Superior temporal gyrus (tissue), 1 donor: ENCODE data around the gene DNER.
"Not testable (repeated sequence)": the region's sequence is repeated elsewhere in the genome, so short reads cannot be mapped to it uniquely, and the experiment has no call there.

ENCODE experiments used
- DNase-seq: peaks from one replicate; pipeline ENCODE4 v3.0.0-alpha.2; 2016; ENCODE audit errors: extremely low spot score

The DNER gene

DNA sequence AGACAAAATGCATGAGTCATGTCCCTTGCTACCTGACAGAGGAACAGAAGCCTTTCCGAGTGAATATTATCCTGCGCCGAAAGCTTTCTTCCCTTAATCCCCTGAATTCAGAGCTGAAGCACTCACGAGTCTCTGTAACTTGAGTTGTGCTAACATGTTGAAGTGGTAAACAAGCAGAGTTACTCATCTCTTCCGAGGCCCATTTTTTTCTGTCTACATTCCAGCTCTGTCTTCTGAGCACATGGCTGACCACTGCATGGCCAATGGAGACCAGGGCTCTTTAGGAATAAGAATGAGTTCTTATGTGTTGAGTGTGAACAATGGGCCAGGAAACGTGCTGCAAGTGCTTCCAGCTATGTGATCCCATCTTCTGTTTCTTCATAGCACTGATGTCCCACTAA lies 370.2 kb downstream of the DNER start:
- no peak for DNase-seq

DNA sequence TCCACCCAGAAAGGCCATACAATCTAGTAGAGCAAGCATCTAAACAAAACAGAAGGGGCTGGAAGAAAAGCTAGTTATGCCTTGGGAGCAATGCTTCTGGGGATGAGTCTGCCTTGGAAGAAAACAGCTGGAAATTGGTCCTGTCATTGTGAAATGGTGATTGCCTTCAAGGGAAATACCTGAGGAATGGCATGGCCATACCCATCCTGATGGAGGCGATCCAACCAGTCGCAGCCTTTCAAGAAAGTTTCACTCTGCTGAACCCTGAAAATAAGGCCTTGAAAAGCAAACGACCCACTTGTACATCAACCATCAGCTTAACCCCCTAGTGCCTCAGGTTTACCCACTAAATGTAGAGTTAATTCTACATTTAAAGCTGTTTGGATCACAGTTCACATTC lies 370.7 kb downstream of the DNER start:
- no peak for DNase-seq

DNA sequence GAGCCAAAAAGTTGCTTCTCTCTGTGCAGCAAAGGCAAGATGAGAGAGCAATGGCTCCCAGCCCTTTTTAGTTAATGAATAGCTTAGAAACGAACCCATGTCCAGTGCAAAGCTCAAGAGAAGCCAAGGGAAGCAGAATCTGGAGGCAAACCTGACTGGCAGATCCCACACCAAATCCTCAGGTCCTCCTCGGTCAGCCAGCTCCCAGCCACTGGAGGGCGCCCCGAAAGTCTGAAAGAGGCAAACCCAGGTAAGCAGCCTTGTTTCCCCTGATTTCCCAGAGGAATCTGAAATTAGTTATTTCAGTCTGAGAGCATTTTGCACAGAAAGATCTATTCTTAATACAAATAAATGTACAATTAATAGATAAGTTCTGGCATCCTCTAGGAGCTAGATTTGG lies 372.0 kb downstream of the DNER start:
- DNase-seq: peak; percentile 32

DNA sequence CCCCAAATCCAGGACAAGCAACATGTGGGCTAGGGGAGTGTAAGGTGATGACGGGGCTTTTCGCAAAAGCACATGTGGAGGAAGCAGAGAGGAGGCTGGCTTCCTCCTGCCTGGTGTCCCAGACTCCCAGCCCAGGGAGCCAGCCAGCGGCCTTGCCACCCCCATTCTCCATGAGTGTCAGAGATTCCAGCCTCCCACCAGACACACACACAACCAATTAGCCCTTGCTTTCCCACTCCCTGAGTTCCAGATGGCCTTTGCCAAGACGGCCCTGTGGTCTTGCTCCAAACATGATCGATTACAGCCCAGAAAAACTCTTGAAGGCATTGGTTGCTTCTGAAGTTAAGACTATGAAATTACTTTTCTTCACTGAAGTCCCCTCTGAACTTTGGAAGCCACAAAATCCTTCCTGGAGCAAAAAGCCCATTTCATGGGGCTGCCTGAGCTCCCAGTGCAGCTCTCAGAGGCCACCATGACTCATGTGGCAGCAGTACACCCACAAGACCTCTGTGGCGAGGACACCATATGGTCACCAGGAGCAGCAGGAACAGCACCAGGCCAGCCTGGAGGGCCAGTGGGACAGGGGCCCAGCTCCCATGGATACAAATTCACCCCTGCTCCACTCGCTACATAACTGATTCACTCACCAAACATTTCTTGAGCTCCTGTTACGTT lies 374.1 kb downstream of the DNER start:
- no peak for DNase-seq

DNA sequence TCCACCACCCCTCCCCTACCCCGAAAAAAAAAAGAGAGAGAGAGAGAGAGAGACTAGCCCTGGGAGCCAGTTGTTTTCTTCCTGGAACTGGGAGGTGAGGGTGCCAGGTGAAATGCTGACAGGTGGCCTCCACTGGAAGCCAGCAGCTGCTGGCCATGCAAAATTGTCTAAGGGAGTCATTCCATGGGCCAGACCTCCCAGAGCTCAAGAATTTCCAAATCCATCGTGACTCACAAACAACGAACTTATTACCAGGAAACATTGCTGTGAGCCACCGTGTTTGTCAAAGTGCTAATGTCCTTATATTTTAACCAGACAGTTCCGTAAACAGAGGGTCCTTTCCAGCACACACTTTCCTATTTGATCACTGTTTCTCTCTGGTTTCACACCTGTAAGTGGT lies 374.7 kb downstream of the DNER start:
- DNase-seq: no peak

DNA sequence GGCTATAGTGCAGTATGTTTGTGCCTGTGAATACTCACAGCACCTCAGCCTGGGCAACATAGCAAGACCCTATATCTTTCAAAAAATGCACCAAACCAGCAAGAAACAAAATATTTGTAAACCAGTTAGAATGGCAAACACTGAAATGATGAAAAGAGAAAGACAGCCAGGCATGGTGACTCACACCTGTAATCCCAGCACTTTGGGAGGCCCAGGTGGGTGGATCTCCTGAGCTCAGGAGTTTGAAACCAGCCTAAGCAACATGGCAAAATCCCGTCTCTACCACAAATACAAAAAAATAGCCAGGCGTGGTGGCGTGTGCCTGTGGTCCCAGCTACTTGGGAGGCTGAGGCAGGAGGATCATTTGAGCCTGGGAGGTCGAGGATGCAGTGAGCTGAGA lies 375.2 kb downstream of the DNER start:
- DNase-seq: not testable (repeated sequence)

DNA sequence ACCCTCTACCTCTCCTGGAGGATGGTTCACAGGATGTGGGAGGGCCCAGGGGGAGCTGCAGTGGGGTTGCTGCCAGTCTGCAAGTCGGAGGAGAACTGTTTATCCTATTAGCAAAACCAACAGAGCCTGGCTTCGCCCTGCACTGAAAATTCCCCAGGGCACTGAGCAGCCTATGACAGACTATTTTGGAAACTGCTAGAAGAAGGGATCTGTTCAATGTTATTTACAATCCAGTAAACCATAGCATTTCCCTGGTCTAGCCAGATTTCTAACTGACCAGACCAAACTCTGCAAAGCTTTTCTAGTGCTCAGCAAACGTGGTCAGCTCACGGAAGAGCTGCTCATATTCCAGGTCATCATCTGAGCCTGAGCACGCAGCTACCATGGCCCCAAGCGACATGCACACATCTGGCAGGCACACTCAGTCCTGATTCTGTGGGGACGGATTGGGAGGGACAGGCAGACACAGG lies 378.4 kb downstream of the DNER start:
- DNase-seq: no peak

DNA sequence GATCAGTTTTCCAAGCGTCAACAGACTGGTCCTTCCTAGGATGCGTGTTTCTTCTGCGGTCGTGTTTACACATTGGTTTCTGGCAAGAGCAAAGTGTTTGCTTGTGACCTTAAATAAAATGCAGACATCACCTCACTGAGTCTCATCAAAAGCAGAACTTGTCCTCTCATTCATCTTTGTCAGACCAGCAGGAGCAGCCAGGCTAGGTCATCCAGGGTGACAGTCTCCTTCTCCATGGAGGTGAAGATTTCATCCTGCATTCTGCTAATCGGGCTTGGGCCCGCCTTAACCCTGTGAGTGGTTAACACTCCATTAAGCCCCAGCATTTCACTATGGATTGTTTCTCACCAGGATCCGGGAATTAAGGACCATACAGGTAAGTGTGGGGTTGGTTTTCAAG lies 379.0 kb downstream of the DNER start:
- no peak for DNase-seq

DNA sequence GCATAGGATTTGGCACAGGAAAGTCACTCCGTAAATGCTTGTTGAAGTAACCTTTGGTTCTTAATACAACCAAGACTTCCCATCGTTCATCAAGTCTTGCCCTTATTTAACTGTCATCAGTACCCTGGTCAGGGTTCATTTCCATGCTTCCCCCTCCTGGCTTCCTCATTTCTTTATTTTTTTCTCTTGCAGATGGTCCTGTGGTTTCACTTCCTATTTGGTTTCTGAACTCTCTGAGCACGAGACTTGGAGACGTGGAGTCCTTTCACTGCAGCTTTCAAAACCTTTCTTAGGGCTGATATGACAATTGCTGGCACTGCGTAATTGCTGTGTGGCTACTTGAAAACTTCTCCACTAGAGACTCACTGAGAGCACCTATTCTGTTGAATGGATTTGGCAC lies 383.4 kb downstream of the DNER start:
- DNase-seq: peak; percentile 34

DNA sequence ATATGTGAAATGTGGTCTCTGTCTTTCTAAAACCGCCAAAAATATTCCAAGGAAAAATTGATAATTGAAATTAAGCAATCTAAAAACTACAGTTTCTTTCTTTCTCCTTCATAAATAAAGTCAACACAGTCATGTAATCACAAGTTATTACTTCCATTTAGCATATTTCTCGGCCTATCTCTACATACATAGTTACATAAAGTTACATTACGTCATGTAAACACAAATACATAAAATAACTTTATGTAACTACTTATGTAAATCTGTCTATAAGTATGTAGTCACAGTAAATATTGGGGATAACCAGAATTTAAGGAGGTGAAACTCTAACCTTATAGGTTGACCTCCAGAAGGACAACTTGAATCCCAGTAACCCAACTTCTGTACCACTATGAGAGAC lies 394.8 kb downstream of the DNER start:
- DNase-seq: no peak

DNA sequence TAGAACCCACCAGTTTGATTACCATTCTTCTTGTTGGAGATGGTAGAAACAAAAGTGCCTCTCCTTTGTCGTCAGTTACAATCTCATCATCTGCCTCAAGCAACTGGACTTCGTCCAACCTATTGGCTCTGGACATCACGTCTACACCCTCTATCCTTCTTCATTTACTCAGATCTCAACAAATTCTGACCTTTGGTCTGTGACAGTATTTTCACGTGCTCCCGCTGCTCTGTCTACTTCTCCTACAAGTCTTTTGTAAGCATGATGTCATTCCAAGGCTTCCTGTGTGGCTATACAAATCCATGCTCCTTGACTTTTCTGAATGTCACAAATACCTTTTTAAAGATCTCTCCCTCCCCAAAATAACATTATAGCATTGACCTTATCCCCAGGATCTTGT lies 400.2 kb downstream of the DNER start:
- no peak for DNase-seq

DNA sequence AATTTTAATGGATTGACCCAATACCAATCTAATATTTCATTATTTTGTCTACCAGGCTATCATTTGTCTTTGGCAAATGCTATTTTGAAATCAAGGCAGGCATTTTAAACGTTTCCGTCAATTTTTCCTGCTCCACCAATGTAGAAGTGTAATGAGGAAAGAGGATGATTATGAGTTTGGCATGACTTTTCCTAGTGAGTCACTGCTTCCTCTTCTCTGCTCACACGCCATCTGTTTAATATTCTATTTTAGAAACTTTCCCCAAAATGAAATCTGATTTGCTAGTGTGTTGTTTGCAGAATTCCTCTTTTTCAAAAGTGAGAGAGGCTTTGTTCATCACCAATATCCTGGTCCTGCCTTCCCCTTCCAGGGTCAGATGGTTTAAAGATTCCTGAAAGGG lies 400.8 kb downstream of the DNER start:
- peak; percentile 56 for DNase-seq
